ENCODE measurements around the gene KRTAP2-4. TPM values are rescaled to one million over a fixed set of nuclear protein-coding genes. Genes with fewer than 3 reads are reported as not detected.
"Not testable (repeated sequence)": the region's sequence is repeated elsewhere in the genome, so short reads cannot be mapped to it uniquely, and the experiment has no call there.

KRTAP2-4 gene
- total RNA-seq, 1 donor from 2014 or later, result not detected

DNA sequence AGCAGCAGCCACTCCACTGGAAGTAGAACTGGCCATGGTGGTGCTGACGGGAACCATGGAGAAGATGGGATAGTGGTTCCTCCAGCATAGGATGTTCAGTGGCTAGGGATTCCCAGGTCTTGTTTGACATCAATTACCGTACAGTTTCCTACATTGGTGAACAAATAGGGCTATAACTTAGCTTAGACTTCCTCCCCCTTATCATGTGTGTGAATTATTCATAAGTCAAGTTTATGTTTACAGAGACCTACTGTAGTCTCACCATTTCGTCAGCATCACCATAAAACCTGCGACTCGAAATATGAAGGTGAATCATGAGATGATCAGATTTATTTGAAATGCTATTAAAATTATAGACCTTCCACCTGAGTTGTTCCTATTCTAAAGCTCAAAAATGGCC, 6.9 kb downstream of the KRTAP2-4 start:
- no peaks in the 10 kb centered on the region for H3K36me3 Mint-ChIP-seq
- H3K4me3 Mint-ChIP-seq, result no peak overlapping the region
- H3K27me3 Mint-ChIP-seq, result no peaks in the 10 kb centered on the region
- no peak overlapping the region for H3K27ac Mint-ChIP-seq
- DNase-seq (ENCODE audit: extremely low spot score, unreplicated experiment), result no peak
- H3K9me3 Mint-ChIP-seq, result peaks cover 10% of the 10 kb centered on the region
- H3K4me1 Mint-ChIP-seq (ENCODE audit: unreplicated experiment), result peaks cover 18% of the 10 kb centered on the region
- TF ChIP-seq, protein P1, sequence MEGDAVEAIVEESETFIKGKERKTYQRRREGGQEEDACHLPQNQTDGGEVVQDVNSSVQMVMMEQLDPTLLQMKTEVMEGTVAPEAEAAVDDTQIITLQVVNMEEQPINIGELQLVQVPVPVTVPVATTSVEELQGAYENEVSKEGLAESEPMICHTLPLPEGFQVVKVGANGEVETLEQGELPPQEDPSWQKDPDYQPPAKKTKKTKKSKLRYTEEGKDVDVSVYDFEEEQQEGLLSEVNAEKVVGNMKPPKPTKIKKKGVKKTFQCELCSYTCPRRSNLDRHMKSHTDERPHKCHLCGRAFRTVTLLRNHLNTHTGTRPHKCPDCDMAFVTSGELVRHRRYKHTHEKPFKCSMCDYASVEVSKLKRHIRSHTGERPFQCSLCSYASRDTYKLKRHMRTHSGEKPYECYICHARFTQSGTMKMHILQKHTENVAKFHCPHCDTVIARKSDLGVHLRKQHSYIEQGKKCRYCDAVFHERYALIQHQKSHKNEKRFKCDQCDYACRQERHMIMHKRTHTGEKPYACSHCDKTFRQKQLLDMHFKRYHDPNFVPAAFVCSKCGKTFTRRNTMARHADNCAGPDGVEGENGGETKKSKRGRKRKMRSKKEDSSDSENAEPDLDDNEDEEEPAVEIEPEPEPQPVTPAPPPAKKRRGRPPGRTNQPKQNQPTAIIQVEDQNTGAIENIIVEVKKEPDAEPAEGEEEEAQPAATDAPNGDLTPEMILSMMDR (conservative IDR thresholded peaks at IDR 0.05), result no peak

- DNase-seq (ENCODE audit: extremely low spot score, unreplicated experiment), result no peak
- H3K9me3 Mint-ChIP-seq, result peaks cover 10% of the 10 kb centered on the region
Observed at GRCh38 chr17:41057547-41057946, 8.1 kb downstream of the KRTAP2-4 start.

GRCh38 chr17:41055130-41055529, 10.5 kb downstream of the KRTAP2-4 start, which contains the start of gene KRTAP2-2:
KRTAP2-2 (minus strand) TSS chr17:41055230; CDS start chr17:41055211, 19 bp downstream.
- H3K36me3 Mint-ChIP-seq; H3K4me3 Mint-ChIP-seq; H3K4me1 Mint-ChIP-seq (ENCODE audit: unreplicated experiment); DNase-seq (ENCODE audit: extremely low spot score, unreplicated experiment); H3K27ac Mint-ChIP-seq; H3K27me3 Mint-ChIP-seq: not testable (repeated sequence)
- H3K9me3 Mint-ChIP-seq, result peaks cover 12% of the 10 kb centered on the region

More at GRCh38 chr17:41057547-41057946, 8.1 kb downstream of the KRTAP2-4 start:
- TF ChIP-seq, protein P1 (conservative IDR thresholded peaks at IDR 0.05), result no peak
- peaks cover 18% of the 10 kb centered on the region for H3K4me1 Mint-ChIP-seq (ENCODE audit: unreplicated experiment)
- no peaks in the 10 kb centered on the region for H3K27me3 Mint-ChIP-seq
- no peaks in the 10 kb centered on the region for H3K36me3 Mint-ChIP-seq
- no peak overlapping the region for H3K27ac Mint-ChIP-seq
- H3K4me3 Mint-ChIP-seq, result no peak overlapping the region

DNA sequence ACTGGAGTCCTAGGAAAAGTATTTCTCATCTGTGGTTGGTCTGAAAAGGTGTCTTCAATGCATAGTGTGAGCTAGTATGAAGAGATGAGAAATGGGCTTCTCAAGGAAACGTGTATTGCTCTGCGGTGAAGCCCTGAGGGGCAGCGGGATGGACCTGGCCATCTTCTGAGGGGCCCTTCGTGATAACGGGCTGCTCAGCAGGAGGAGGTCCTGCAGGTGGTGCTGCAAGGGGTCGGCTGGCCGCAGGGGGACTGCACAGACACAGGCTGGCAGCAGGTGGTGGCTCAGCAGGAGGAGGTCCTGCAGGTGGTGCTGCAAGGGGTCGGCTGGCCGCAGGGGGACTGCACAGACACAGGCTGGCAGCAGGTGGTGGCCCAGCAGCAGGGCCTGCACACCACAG, 11.1 kb downstream of the KRTAP2-4 start:
- not testable (repeated sequence) for H3K4me1 Mint-ChIP-seq (ENCODE audit: unreplicated experiment); DNase-seq (ENCODE audit: extremely low spot score, unreplicated experiment); H3K4me3 Mint-ChIP-seq; H3K27me3 Mint-ChIP-seq; H3K36me3 Mint-ChIP-seq; H3K27ac Mint-ChIP-seq
- peaks cover 11% of the 10 kb centered on the region for H3K9me3 Mint-ChIP-seq

GRCh38 chr17:41054025-41054424, 11.7 kb downstream of the KRTAP2-4 start:
- no peak overlapping the region for H3K27ac Mint-ChIP-seq
- H3K36me3 Mint-ChIP-seq, result no peaks in the 10 kb centered on the region
- no peak overlapping the region for H3K4me3 Mint-ChIP-seq
- TF ChIP-seq, protein P1 (conservative IDR thresholded peaks at IDR 0.05), result no peak
- no peaks in the 10 kb centered on the region for H3K27me3 Mint-ChIP-seq
- H3K4me1 Mint-ChIP-seq (ENCODE audit: unreplicated experiment), result peaks cover 2% of the 10 kb centered on the region
- DNase-seq (ENCODE audit: extremely low spot score, unreplicated experiment), result no peak
- peaks cover 11% of the 10 kb centered on the region for H3K9me3 Mint-ChIP-seq

DNA sequence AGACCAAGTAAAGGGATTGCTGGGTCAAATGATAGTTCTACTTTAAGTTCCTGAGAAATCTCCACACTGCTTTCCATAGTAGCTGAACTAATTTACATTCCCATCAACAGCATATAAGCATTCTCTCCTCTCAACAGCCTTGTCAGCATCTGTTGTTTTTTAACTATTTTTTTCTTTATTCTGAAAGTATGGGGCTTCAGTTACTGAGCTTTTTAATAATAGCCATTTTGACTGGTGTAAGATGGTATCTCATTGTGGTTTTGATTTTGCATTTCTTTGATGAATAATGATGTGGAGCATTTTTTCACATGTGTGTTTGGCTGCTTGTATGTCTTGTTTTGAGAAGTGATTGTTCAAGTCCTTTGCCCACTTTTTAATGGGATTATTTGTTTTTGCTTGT, 13.1 kb downstream of the KRTAP2-4 start:
- no peak overlapping the region for H3K27ac Mint-ChIP-seq
- no peaks in the 10 kb centered on the region for H3K27me3 Mint-ChIP-seq
- peaks cover 11% of the 10 kb centered on the region for H3K9me3 Mint-ChIP-seq
- no peak for DNase-seq (ENCODE audit: extremely low spot score, unreplicated experiment)
- H3K4me1 Mint-ChIP-seq (ENCODE audit: unreplicated experiment), result peaks cover 11% of the 10 kb centered on the region
- no peak overlapping the region for H3K4me3 Mint-ChIP-seq
- TF ChIP-seq, protein P1 (conservative IDR thresholded peaks at IDR 0.05), result no peak
- no peaks in the 10 kb centered on the region for H3K36me3 Mint-ChIP-seq

GRCh38 chr17:41049110-41049509, 16.6 kb downstream of the KRTAP2-4 start:
- Mint-ChIP-seq H3K27ac (peak overlapping the region; percentile 48), H3K4me1 (ENCODE audit: unreplicated experiment) (peaks cover 11% of the 10 kb centered on the region), H3K4me3 (peak overlapping the region; percentile 20), H3K27me3 (no peaks in the 10 kb centered on the region), H3K9me3 (peaks cover 6% of the 10 kb centered on the region), H3K36me3 (no peaks in the 10 kb centered on the region)
- no peak for DNase-seq (ENCODE audit: extremely low spot score, unreplicated experiment)
- TF ChIP-seq, protein P1 (conservative IDR thresholded peaks at IDR 0.05), result no peak
